Measurements from ENCODE around the gene NPY1R.

NPY1R gene

GRCh38 chr4:163274861-163275260, 57.5 kb downstream of the NPY1R start:
- no peak for DNase-seq

Data from MV-4-11 (cell line).